ENCODE data around the gene SLAMF1. TPM values are rescaled to one million over a fixed set of nuclear protein-coding genes. Genes with fewer than 3 reads are reported as not detected.
"Not testable (repeated sequence)": the region's sequence is repeated elsewhere in the genome, so short reads cannot be mapped to it uniquely, and the experiment has no call there.

SLAMF1 gene
- total and polyA plus RNA-seq, 8 donors, result 0.16 to 0.47 (median 0.38) TPM; not detected in 1

DNA sequence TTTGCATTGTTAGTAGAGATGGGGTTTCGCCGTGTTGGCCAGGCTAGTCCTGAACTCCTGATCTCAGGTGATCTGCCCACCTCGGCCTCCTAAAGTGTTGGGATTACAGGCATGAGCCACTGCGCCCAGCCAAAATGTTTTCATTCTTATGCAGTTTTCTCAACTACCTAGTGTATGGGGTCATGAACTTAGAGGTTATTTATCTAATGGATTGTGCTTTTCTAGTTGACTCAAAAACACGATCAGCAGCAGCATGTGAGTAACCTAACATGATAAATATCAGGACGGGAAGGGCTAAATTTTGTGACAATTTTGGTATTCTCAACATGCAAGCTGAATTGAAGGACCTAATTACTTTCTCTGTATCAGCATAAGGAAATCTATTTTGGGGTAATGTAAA is 58.4 kb downstream of the SLAMF1 start:
- WGBS, 2 donors, result 78 to 86% methylated on average over 6 of the region's 6 CpGs
- H3K36me3 ChIP-seq, result no peaks in the 10 kb centered on the region
- TF ChIP-seq, protein P1, sequence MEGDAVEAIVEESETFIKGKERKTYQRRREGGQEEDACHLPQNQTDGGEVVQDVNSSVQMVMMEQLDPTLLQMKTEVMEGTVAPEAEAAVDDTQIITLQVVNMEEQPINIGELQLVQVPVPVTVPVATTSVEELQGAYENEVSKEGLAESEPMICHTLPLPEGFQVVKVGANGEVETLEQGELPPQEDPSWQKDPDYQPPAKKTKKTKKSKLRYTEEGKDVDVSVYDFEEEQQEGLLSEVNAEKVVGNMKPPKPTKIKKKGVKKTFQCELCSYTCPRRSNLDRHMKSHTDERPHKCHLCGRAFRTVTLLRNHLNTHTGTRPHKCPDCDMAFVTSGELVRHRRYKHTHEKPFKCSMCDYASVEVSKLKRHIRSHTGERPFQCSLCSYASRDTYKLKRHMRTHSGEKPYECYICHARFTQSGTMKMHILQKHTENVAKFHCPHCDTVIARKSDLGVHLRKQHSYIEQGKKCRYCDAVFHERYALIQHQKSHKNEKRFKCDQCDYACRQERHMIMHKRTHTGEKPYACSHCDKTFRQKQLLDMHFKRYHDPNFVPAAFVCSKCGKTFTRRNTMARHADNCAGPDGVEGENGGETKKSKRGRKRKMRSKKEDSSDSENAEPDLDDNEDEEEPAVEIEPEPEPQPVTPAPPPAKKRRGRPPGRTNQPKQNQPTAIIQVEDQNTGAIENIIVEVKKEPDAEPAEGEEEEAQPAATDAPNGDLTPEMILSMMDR (IDR thresholded peaks at IDR 0.05), result no peak
- no peak overlapping the region for H3K4me3 ChIP-seq
- no peaks in the 10 kb centered on the region for H3K27me3 ChIP-seq
- ATAC-seq, result no peak
- DNase-seq, result no peak
- intact Hi-C loops (cut with DNase I), result no loop called here
- H3K4me1 ChIP-seq, result no peaks in the 10 kb centered on the region
- no peaks in the 10 kb centered on the region for H3K9me3 ChIP-seq
- H3K27ac ChIP-seq, result no peak overlapping the region
- FAIRE-seq, result no peak

DNA sequence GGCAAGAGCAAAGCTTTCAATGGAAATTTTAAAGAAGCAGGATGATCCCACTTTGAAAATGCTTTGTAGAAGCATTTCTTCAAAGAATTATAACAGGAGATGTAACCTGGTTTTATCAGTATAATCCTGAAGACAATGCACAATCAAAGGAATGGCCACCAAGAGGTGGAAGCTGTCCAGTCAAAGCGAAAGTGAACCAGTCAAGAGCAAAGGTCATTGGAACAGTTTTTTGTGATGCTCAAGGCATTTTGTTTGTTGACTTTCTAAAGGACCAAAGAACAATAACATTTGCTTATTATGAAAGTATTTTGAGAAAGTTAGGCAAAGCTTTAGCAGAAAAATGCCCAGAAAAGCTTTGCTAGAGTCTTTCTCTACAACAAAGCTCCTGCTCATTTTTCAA is 62.1 kb downstream of the SLAMF1 start:
- Histone ChIP-seq H3K4me1 (no peaks in the 10 kb centered on the region), H3K27ac (no peak overlapping the region), H3K4me3 (no peak overlapping the region), H3K36me3 (no peaks in the 10 kb centered on the region), H3K27me3 (no peaks in the 10 kb centered on the region), H3K9me3 (no peaks in the 10 kb centered on the region)
- ATAC-seq, result no peak
- intact Hi-C loops (cut with DNase I), result no loop called here
- TF ChIP-seq, protein P1 (IDR thresholded peaks at IDR 0.05), result no peak
- no peak for DNase-seq
- WGBS, 2 donors, result 80 to 82% methylated on average over 1 of the region's 1 CpG
- no peak for FAIRE-seq

GRCh38 chr1:160582976-160583375 is 63.9 kb downstream of the SLAMF1 start:
- DNase-seq; H3K27me3 ChIP-seq; H3K9me3 ChIP-seq; FAIRE-seq; ATAC-seq; H3K36me3 ChIP-seq; intact Hi-C loops (cut with DNase I); H3K4me1 ChIP-seq; H3K4me3 ChIP-seq; H3K27ac ChIP-seq: not testable (repeated sequence)
- WGBS, 2 donors, result 92 to 97% methylated on average over 2 of the region's 2 CpGs

- intact Hi-C loops (cut with DNase I), result no loop called here
- ATAC-seq (no peak), FAIRE-seq (peak; percentile 13), DNase-seq (no peak)
- no peaks in the 10 kb centered on the region for H3K36me3 ChIP-seq
- 41 to 49% methylated on average over 2 of the region's 2 CpGs for WGBS, 2 donors
- H3K27me3 ChIP-seq, result no peaks in the 10 kb centered on the region
- no peak overlapping the region for H3K27ac ChIP-seq
- H3K4me1 ChIP-seq, result no peaks in the 10 kb centered on the region
- TF ChIP-seq, protein P1 (IDR thresholded peaks at IDR 0.05), result no peak
- no peaks in the 10 kb centered on the region for H3K9me3 ChIP-seq
- H3K4me3 ChIP-seq, result no peak overlapping the region
Measured at GRCh38 chr1:160581961-160582360, 64.9 kb downstream of the SLAMF1 start.

GRCh38 chr1:160580221-160580812 is 66.5 kb downstream of the SLAMF1 start:
- Histone ChIP-seq H3K36me3 (no peaks in the 10 kb centered on the region), H3K9me3 (no peaks in the 10 kb centered on the region), H3K27me3 (no peaks in the 10 kb centered on the region), H3K4me1 (no peaks in the 10 kb centered on the region), H3K27ac (no peak overlapping the region), H3K4me3 (no peak overlapping the region)
- FAIRE-seq (no peak), ATAC-seq (peak in 1 of 4 donors; percentile 35), DNase-seq (no peak)
- WGBS, 2 donors, result 73 to 78% methylated on average over 1 of the region's 1 CpG
- intact Hi-C loops (cut with DNase I), result no loop called here
- TF ChIP-seq, protein P1 (IDR thresholded peaks at IDR 0.05), result no peak
